ENCODE data around the gene CFAP90. TPM values are rescaled to one million over a fixed set of nuclear protein-coding genes. Genes with fewer than 3 reads are reported as not detected.

The CFAP90 gene
- total RNA-seq, 1 experiment from 2014 or later: not detected

DNA sequence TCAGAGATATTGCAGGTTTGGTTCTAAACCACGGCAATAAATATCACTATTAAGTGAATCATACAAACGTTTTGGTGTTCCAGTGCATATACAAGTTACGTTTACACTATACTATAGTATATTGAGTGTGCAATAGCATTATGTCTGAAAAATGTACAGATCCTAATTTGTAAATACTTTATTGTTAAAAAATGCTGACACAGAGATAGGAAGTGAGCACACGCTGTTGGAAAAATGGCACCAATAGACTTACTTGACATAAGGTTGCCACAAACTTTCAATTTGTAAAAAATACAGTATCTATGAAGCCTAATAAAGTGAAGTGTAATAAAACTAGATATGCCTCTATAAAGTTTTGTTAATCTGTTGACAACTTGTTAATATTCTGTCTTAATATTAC, 16.0 kb downstream of the CFAP90 start:
- CTCF ChIA-PET: no interaction called here
- no peaks in the 10 kb centered on the region for H3K4me1 ChIP-seq (replicated peaks; ENCODE audit: insufficient read depth)
- H4K20me1 ChIP-seq (ENCODE audit: insufficient read depth): no peaks in the 10 kb centered on the region
- POLR2A ChIA-PET (ENCODE audit: unreplicated experiment): no interaction called here
- no TSS peak for BruUV-seq (replicated peaks)
- H3K27ac ChIP-seq: no peak overlapping the region
- H3K27me3 ChIP-seq (ENCODE audit: insufficient read depth, low read depth): peaks cover 71% of the 10 kb centered on the region
- H3F3A ChIP-seq (ENCODE audit: insufficient read depth, low read depth): 0 out of 2 replicates have a peak, but pooled peaks cover 4% of the 10 kb centered on the region
- no peaks in the 10 kb centered on the region for H3K9me3 ChIP-seq (ENCODE audit: insufficient read depth, low read depth)
- TF ChIP-seq, protein P1, sequence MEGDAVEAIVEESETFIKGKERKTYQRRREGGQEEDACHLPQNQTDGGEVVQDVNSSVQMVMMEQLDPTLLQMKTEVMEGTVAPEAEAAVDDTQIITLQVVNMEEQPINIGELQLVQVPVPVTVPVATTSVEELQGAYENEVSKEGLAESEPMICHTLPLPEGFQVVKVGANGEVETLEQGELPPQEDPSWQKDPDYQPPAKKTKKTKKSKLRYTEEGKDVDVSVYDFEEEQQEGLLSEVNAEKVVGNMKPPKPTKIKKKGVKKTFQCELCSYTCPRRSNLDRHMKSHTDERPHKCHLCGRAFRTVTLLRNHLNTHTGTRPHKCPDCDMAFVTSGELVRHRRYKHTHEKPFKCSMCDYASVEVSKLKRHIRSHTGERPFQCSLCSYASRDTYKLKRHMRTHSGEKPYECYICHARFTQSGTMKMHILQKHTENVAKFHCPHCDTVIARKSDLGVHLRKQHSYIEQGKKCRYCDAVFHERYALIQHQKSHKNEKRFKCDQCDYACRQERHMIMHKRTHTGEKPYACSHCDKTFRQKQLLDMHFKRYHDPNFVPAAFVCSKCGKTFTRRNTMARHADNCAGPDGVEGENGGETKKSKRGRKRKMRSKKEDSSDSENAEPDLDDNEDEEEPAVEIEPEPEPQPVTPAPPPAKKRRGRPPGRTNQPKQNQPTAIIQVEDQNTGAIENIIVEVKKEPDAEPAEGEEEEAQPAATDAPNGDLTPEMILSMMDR (conservative IDR thresholded peaks at IDR 0.05): no peak
- no peak for TF ChIP-seq EZH2 (IDR thresholded peaks at IDR 0.05; ENCODE audit: low read depth)
- no peak for DNase-seq
- no peak overlapping the region for H3K4me3 ChIP-seq
- H3K79me2 ChIP-seq (ENCODE audit: low read depth): no peaks in the 10 kb centered on the region
- no peak overlapping the region for H3K4me2 ChIP-seq
- H3K9me2 ChIP-seq (ENCODE audit: insufficient read depth): no peaks in the 10 kb centered on the region
- no peak overlapping the region for H2AFZ ChIP-seq
- intact Hi-C loops (cut with micrococcal nuclease; ENCODE audit: unreplicated experiment): no loop called here
- no peaks in the 10 kb centered on the region for H3K36me3 ChIP-seq (ENCODE audit: low read depth)

- H3K27me3 ChIP-seq (ENCODE audit: insufficient read depth, low read depth): peaks cover 91% of the 10 kb centered on the region
- ChIA-PET CTCF (no interaction called here), POLR2A (ENCODE audit: unreplicated experiment) (interaction anchor here (0.6 kb wide), 1 partner anchor 113 kb away, joined by 4 read pairs; no protein-coding TSS in a partner anchor)
- no peak overlapping the region for H3K4me3 ChIP-seq
- no peaks in the 10 kb centered on the region for H3K4me1 ChIP-seq (replicated peaks; ENCODE audit: insufficient read depth)
- DNase-seq: no peak
- no peak overlapping the region for H3K27ac ChIP-seq
- TF ChIP-seq, protein P1 (conservative IDR thresholded peaks at IDR 0.05): no peak
- TF ChIP-seq EZH2 (IDR thresholded peaks at IDR 0.05; ENCODE audit: low read depth): no peak
- no peaks in the 10 kb centered on the region for H3K36me3 ChIP-seq (ENCODE audit: low read depth)
- H3K79me2 ChIP-seq (ENCODE audit: low read depth): no peaks in the 10 kb centered on the region
- H3F3A ChIP-seq (ENCODE audit: insufficient read depth, low read depth): 0 out of 2 replicates have a peak, but pooled peaks cover 1% of the 10 kb centered on the region
- H3K9me2 ChIP-seq (ENCODE audit: insufficient read depth): no peaks in the 10 kb centered on the region
- no peak overlapping the region for H2AFZ ChIP-seq
- intact Hi-C loops (cut with micrococcal nuclease; ENCODE audit: unreplicated experiment): no loop called here
- BruUV-seq (replicated peaks): no TSS peak
- no peaks in the 10 kb centered on the region for H3K9me3 ChIP-seq (ENCODE audit: insufficient read depth, low read depth)
- H3K4me2 ChIP-seq: no peak overlapping the region
- H4K20me1 ChIP-seq (ENCODE audit: insufficient read depth): no peaks in the 10 kb centered on the region
Measured at GRCh38 chr5:7828269-7828668, 22.7 kb downstream of the CFAP90 start.

DNA sequence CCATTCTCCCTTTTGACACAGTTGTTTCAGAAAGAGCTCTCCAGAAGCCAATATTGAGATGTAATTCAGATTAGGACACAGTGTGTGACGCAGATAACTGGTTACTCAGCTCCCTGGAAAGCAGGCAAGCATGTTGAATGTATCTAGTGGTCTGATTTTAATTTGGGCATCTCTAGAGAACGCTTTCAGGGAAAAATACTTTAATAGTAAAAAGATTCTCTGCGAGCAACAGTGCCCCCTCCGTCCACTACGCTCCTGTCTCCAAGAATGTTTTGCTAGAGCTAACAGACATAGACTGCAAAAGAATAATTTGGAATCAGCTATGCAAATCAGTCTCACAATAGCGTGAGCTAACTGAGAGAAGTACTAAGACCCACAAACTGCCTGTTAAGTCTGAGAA, 23.3 kb downstream of the CFAP90 start:
- no peaks in the 10 kb centered on the region for H3K4me1 ChIP-seq (replicated peaks; ENCODE audit: insufficient read depth)
- TF ChIP-seq, protein P1 (conservative IDR thresholded peaks at IDR 0.05): peak; percentile 50; the same call in 1 of the 2 replicates
- TF ChIP-seq EZH2 (IDR thresholded peaks at IDR 0.05; ENCODE audit: low read depth): no peak
- POLR2A ChIA-PET (ENCODE audit: unreplicated experiment): no interaction called here
- no peak overlapping the region for H3K4me3 ChIP-seq
- H3F3A ChIP-seq (ENCODE audit: insufficient read depth, low read depth): no peaks in the 10 kb centered on the region
- H3K4me2 ChIP-seq: no peak overlapping the region
- H3K36me3 ChIP-seq (ENCODE audit: low read depth): no peaks in the 10 kb centered on the region
- DNase-seq: no peak
- peaks cover 98% of the 10 kb centered on the region for H3K27me3 ChIP-seq (ENCODE audit: insufficient read depth, low read depth)
- no peaks in the 10 kb centered on the region for H3K79me2 ChIP-seq (ENCODE audit: low read depth)
- no peaks in the 10 kb centered on the region for H3K9me2 ChIP-seq (ENCODE audit: insufficient read depth)
- intact Hi-C loops (cut with micrococcal nuclease; ENCODE audit: unreplicated experiment): no loop called here
- CTCF ChIA-PET: no interaction called here
- H3K9me3 ChIP-seq (ENCODE audit: insufficient read depth, low read depth): no peaks in the 10 kb centered on the region
- no peaks in the 10 kb centered on the region for H4K20me1 ChIP-seq (ENCODE audit: insufficient read depth)
- H2AFZ ChIP-seq: no peak overlapping the region
- BruUV-seq (replicated peaks): no TSS peak
- no peak overlapping the region for H3K27ac ChIP-seq
